CD4-positive, alpha-beta T cell treated with Interleukin-21 for 1 hour (primary cell): ENCODE results near the gene CEP57.

Source experiments
- DNase-seq: peaks from one replicate; pipeline ENCODE4 v3.0.0-alpha.2; 2020

Gene CEP57

GRCh38 chr11:95790123-95790932 lies at the start of gene CEP57:
Gene CEP57, plus strand, starts transcription at chr11:95790498. Its CDS starts 201 bp downstream, at chr11:95790699.
- DNase-seq: peak; percentile 96

- DNase-seq: no peak
These were observed 40.2 kb upstream of the CEP57 start for GRCh38 chr11:95750101-95750500.

- no peak for DNase-seq
These were observed 38.8 kb upstream of the CEP57 start for GRCh38 chr11:95751515-95751914.

DNA sequence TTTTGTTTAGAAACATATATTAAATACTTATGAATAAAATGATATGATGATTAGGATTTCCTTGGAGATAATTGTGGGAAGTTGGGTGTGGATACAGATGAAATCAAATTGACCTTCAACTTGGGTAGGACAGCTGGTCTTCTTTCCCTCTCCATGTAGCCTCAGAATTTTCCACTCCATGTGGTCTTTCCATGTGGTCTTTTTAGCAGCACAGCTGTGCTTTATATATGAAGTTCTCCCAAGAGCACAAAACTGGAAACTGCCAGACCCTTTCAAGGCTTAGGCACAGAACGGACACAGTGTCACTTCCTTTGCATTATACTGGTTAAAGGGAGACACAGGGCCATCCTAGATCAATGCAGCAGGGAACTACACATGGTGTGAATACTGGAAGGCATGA lies 29.4 kb upstream of the CEP57 start:
- no peak for DNase-seq

GRCh38 chr11:95762534-95762933 lies 27.8 kb upstream of the CEP57 start:
- no peak for DNase-seq

DNA sequence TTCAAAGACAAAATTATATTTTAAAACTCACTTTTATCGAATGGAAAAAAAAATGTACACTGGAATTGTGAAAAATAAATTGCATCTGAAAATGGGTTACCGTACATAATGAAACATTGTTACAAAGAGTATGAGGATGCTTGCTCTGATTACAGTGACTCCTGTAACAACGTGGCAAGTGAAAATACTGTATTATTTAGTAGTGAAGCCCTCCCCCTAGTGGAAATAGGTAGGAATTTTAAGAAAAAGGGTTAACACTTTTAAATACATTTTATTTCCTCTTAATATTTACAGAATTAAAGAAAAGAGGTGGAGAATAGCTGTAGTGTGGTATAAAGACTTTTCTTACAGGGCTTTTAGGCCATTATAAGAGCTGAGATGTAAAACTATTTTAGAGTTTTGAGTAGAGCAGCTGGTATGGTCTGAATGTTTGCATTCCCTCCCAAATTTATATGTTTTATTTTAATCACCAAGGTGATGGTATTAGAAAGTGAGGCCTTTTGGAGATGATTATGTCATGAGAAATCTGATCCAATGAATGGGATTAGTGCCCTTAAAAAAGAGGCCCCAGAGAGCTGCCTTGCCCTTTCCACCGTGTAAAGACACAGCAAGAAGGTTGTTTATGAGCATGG lies 25.9 kb upstream of the CEP57 start:
- DNase-seq: peak; percentile 75

GRCh38 chr11:95766701-95767100 lies 23.6 kb upstream of the CEP57 start:
- DNase-seq: no peak

- DNase-seq: no peak
These were observed 22.8 kb upstream of the CEP57 start for GRCh38 chr11:95767498-95767897.

DNA sequence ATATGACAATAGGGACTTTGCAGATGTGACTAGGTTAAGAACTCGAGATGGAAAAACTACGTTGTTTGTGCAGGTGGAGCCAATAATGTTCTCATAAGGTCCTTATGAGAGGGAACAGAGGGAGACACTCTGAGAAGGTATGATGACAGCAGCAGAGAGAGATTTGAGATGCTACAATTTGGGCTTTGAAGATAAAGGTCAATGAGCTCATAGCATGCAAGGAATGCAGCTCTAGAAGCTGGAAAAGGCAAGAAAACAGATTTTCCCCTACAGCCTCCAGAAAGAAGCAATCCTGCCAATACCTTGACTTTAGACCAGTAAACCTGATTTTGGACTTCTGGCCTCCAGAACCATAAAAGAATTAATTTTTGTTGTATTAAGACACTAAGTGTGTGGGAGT lies 21.8 kb upstream of the CEP57 start:
- no peak for DNase-seq

DNA sequence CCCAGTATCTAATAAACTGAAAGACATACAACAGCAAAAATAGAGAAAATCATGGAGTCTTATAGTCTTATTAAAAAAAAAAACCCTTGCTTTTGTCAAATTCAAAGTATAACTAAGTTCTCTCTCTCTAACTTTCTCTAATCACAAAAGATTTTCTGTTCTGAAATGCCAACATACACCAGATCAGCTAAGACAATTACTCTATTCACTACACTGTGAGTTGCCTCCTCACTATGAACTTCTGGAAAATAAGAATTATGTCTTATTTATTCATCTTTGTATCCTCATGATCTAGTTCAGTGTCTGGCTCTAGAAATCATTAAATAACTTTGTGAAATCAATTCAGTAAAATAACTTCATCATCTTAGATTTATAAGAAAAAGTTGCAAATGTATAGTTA lies 13.4 kb upstream of the CEP57 start:
- DNase-seq: no peak

DNA sequence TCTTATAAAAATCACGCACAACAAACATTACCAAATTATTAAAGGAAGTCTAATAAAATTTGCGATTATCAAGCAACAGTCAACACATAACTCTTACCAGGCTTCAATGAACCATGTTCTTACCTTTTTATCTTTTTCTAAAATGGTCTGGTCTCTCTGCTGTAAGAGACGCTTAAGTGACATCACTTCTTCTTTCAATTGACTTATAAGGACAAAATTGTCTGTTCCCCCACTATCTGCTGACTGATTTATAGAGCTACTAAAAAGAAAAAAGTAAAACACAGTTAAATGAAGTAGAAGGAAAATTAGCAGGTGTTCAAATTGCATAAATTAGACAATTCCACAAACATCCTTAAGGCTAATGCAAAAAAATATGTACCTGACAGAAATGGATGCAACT lies 11.6 kb upstream of the CEP57 start:
- DNase-seq: no peak

GRCh38 chr11:95780544-95780943 lies 9.8 kb upstream of the CEP57 start:
- DNase-seq: no peak

GRCh38 chr11:95788921-95789505 lies 1.3 kb upstream of the CEP57 start:
- peak; percentile 28 for DNase-seq

GRCh38 chr11:95789506-95790122 lies 684 bp upstream of the CEP57 start, which contains the start of gene FAM76B:
Gene FAM76B, minus strand, starts transcription at chr11:95789782. Its CDS starts 304 bp downstream, at chr11:95789478.
- DNase-seq: peak; percentile 99

GRCh38 chr11:95790933-95791708 lies 823 bp downstream of the CEP57 start:
- DNase-seq: peak; percentile 62

DNA sequence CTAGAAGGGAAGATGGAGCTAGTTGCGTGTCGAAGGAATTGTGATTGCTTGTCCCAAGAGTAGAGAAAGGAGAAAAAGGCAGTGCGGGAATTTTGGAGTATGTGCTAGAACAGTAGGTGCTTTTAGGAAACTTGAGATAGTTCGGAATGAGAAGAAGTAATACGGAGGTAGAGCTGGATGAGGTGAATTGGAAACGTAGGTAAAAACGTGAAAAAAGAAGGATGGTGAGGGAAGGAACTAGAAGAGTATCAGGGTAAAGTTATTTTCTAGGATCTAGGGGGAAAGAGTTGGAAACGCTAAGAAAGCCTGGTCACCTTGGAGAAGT lies 1.4 kb downstream of the CEP57 start:
- DNase-seq: no peak

DNA sequence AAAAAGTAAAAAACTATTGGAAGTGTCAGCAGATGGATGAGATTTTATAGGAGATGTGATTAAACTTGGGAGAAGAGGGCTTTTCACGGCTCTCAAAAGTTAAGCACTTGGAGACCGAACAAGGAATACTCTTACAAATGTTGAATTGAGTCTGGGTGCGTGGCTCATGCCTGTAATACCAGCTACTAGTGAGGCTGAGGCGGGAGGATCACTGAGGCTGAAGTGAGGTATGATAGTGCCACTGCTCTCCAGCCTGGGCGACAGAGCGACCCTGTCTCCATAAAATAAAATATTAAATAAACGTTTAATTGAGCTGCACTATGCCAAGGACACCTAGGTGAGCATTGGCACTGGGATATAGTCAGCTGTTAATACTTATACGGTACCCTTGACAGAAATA lies 1.9 kb downstream of the CEP57 start:
- DNase-seq: no peak

DNA sequence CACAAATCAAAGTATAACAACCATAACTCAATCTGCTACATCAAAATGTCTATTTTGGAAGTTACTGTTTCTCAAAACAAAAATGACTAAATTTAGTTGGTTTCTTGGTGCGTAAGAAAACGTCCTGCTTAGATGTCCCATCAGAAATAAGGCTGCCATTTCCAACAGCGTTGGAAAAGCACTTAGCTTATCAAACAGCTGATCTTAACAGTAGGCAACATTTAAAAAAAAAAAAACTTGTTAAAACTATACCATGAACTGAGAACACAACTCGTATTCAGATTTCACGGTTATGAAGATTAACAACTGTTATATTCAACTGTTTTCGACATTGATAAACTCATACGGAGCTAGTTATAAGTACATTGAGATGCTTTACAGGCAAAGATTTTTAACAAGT lies 2.4 kb downstream of the CEP57 start:
- no peak for DNase-seq

DNA sequence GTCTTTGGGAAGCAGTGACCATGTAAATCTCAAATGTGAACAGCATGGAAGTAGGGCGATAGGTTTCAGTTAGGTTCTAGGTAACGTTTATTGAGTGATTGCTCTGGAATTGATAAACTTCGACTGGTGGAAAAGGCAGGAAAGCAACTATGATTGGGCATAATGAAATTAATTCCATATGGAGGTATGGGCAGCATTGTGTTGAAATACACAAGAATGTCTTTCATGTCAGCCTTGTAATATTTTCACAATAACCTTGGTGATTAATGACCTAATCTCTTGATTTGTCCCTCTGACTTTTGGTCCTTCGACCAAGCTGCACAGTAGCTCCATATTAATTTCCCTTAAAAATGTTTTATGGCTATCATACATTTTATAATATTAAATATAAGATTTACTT lies 2.8 kb downstream of the CEP57 start:
- no peak for DNase-seq

DNA sequence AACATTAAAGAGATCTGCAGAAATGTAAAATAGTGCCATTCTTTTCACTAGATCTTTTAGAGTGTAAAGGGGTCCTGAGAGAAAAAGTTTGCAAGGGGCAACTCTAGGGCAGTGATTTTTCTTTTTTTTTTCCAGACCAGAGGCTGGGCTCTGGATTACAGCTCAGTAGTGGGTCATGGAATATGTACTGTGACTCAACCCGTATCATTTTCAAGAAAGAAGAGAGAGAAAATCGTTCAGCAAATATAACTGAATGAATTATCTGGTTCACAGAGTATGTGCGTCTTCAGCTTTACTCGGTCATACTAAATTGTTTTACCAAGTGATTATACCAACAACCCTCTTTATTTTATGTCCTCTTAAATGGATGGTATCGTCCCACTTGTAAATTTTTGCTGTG lies 3.8 kb downstream of the CEP57 start:
- DNase-seq: no peak

GRCh38 chr11:95795627-95796295 lies 5.5 kb downstream of the CEP57 start:
- no peak for DNase-seq

- DNase-seq: no peak
These were observed 6.2 kb downstream of the CEP57 start for GRCh38 chr11:95796501-95796900.
